Activated CD8-positive, alpha-beta memory T cell treated with anti-CD3 and anti-CD28 coated beads, Interleukin-2, amount 50 U/mL, for 48 hours (primary cell): ENCODE measurements around the gene DFFA.
"Not testable (repeated sequence)": the region's sequence is repeated elsewhere in the genome, so short reads cannot be mapped to it uniquely, and the experiment has no call there.

Experiments
- DNase-seq: peaks from one replicate; pipeline ENCODE4 v3.0.0-alpha.2; 2020

DFFA gene

DNA sequence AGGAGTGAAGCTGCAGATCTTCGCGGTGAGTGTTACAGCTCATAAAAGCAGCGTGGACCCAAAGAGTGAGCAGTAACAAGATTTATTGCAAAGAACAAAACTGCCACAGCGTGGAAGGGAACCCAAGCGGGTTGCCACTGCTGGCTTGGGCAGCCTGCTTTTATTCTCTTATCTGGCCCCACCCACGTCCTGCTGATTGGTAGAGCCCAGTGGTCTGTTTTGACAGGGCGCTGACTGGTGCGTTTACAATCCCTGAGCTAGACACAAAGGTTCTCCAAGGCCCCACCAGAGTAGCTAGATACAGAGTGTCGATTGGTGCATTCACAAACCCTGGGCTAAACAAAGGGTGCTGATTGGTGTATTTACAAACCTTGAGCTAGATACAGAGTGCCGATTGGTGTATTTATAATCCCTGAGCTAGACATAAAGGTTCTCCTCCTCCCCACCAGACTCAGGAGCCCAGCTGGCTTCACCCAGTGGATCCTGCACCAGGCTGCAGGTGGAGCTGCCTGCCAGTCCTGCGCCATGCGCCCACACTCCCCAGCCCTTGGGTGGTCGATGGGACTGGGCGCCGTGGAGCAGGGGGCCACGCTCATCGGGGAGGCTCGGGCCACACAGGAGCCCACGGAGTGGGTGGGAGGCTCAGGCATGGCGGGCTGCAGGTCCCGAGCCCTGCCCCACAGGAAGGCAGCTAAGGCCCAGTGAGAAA, 46.3 kb downstream of the DFFA start:
- DNase-seq, result not testable (repeated sequence)

DNA sequence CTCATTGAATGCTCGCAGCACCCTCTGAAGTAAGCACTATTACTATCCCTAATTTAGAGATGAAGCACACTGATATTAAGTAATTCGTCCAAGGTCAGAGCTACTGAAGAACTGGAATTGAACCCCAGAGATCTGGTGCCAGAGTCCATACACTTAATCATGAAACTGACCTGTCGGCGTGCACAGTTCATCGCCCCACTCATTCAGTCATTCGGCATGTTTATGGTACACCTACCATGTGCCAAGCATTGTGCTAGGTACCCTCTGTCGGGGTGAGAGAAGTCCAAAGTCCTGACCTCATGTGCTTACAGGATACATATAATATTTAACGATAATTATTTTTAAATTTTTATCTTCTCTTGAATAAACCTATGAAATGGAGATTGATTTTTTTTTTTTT, 47.7 kb downstream of the DFFA start:
- DNase-seq, result no peak

DNA sequence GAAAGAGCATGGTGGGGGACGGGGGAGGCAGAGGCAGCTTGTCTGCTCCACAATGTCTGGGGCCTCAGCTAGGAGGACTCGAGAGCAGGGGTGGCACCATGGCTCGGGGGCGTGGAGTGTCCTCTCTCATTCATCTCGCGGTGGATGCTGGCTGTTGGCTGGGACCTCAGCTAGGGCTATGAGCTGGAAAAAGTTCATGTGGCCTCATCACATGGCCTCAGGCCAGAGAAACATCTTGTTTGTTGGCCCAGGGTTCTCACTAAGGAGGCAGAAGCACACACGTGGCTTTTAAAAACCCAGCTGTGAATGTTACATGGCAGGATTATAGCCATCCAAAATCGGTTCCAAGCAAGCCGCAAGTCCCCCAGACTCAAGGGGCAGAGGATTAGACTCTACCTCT, 48.3 kb downstream of the DFFA start:
- DNase-seq, result no peak

DNA sequence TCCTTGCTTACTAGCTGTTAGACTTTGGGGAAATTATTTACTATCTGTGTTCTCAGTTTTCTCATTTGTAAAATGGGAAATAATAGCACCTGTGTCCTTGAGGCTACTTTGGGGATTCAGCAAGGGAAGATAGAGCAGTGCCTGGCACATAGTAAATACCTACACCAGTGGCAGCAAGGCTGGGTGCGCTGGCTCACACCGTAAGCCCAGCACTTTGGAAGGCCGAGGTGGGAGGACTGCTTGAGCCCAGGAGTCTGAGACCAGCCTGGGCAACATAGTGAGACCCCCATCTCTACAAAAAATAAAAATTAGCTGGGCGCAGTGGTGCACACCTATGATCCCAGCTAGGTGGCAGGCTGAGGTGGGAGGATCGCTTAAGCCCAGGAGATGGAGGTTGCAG, 50.7 kb downstream of the DFFA start:
- no peak for DNase-seq

DNA sequence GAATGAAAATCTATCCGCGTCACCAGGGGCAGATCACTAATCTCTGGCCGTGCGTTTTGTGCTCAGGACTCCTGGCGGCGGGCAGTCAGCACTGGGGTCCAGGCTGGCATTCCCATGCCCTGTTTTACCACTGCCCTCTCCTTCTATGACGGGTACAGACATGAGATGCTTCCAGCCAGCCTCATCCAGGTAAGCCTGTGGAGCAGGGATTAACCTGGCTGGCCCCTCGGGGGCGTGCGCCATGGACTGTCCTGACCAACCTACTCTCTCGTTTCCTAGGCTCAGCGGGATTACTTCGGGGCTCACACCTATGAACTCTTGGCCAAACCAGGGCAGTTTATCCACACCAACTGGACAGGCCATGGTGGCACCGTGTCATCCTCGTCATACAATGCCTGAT, 53.0 kb downstream of the DFFA start:
- no peak for DNase-seq

DNA sequence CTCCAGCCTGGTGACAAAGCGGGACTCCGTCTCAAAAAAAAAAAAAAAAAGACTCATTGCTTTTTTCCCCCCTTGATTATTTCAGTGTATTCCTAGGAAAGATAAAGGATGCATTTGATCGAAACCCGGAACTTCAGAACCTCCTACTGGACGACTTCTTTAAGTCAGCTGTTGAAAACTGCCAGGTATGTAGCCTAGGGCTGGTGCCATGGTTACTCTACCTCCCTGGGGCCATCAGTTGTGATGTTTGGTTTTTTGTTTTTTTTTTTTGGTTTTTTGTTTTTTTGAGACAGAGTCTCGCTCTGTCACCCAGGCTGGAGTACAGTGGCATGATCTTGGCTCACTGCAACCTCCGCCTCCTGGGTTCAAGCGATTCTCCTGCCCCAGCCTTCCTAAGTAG, 53.6 kb downstream of the DFFA start:
- not testable (repeated sequence) for DNase-seq

DNA sequence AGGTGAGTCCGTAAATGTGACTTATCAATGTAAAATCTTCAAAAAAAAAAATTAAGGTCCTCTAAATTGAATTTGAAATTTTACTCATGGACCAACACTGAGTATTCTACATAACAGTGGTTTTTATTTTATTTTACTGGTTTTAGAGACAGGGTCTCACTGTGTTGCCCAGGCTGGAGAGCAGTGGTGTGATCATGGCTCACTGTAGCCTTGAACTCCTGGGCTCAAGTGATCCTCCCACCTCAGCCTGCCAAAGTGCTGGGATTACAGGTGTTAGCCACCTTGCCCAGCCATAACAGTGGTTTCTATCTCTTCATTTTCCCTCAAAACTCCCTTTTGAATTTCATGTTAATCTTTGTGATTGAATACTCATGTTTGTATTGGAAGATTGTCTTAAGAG, 56.4 kb downstream of the DFFA start:
- not testable (repeated sequence) for DNase-seq

DNA sequence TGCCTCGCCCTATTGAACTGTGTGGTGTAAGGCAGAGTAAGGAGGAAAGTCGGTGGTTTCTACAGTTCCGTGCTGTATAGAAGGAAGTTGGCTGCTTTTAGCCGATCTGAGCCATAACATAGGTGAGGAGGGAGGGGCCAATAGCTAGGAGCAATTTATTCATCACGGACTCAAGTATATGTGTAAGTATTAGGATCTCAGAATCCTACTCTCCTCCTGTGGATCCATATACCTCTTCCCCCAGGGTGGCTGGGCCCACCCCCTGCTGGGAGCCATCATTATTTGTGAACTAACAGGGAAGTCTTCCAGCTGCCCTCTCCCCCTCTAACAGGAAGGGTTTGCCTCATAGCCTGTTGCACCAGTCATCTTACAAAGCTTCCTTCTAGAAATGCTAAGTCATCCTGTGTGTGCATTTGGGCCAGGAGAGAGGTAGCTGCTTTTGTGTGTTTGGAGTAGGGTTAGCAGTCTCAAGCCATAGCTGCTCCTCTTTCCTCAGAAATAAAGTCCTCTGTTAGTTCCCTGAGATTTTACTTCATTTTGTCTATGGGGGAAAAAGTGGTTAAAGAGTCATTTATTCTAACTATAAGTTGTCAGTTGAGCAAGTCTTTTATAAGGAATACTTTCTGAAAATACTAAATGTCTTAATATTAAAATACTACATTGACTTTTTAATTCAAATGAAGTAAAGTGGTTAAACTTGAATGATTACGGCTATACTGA, 57.0 kb downstream of the DFFA start:
- no peak for DNase-seq

DNA sequence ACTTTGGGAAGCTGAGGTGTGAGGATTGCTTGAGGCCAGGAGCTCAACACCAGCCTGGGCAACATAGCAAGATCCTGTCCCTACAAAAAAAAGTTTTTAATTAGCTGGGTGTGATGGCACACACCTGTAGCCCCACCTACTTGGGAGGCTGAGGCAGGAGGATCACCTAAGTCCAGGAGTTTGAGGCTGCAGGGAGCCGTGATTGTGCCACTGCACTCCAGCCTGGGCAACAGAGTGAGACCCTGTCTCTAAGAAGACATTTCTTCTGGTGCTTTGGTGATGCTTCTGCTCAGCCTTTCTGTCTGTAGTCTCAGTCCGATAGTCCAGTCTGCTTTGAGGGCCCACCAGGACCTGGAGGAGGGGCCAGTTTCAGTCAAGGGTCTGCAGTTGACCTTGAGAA, 65.1 kb downstream of the DFFA start:
- DNase-seq, result no peak
